Neural crest cell (in vitro differentiated cells): ENCODE results near the gene STKLD1. TPM values are rescaled to one million over a fixed set of nuclear protein-coding genes. Genes with fewer than 3 reads are reported as not detected.

Experiments used
- DNase-seq: peaks from one replicate; pipeline ENCODE4 v3.0.0; 2021; ENCODE audit warnings: low read depth, mixed read lengths, low spot score
- H3K27ac Mint-ChIP-seq: one replicate; pipeline ENCODE4 v1.8.0; 2021; ENCODE audit warnings: mild to moderate bottlenecking, mixed read lengths; ENCODE audit not compliant: unreplicated experiment
- H3K27me3 Mint-ChIP-seq: 2 replicates; pipeline ENCODE4 v1.8.0; 2021; ENCODE audit warnings: low read depth, mild to moderate bottlenecking, mixed read lengths
- H3K36me3 Mint-ChIP-seq: 2 replicates; pipeline ENCODE4 v1.8.0; 2021; ENCODE audit warnings: low read depth, mild to moderate bottlenecking, mixed read lengths
- H3K4me1 Mint-ChIP-seq: 2 replicates; pipeline ENCODE4 v1.8.0; 2021; ENCODE audit warnings: mixed read lengths
- H3K4me3 Mint-ChIP-seq: one replicate; pipeline ENCODE4 v1.8.0; 2021; ENCODE audit warnings: mild to moderate bottlenecking, mixed read lengths
- H3K9me3 Mint-ChIP-seq: 2 replicates; pipeline ENCODE4 v1.8.0; 2021; ENCODE audit warnings: mixed read lengths
- total RNA-seq: library from RNA; stranded (reverse); gene quantifications from 2 replicates; pipeline ENCODE4 v1.2.1, GENCODE V29; 2021
- TF ChIP-seq, protein P1 (sequence below): fragments of 200-600 bp; sonication (generic); conservative IDR thresholded peaks from 2 replicates; pipeline ENCODE4 v1.5.0; 2021; ENCODE audit warnings: antibody characterized with exemption, mild to moderate bottlenecking

STKLD1 gene
- total RNA-seq, 1 donor from 2014 or later = 2.9 TPM

GRCh38 chr9:133441571-133441970, 65.4 kb downstream of the STKLD1 start:
- TF ChIP-seq, protein P1, sequence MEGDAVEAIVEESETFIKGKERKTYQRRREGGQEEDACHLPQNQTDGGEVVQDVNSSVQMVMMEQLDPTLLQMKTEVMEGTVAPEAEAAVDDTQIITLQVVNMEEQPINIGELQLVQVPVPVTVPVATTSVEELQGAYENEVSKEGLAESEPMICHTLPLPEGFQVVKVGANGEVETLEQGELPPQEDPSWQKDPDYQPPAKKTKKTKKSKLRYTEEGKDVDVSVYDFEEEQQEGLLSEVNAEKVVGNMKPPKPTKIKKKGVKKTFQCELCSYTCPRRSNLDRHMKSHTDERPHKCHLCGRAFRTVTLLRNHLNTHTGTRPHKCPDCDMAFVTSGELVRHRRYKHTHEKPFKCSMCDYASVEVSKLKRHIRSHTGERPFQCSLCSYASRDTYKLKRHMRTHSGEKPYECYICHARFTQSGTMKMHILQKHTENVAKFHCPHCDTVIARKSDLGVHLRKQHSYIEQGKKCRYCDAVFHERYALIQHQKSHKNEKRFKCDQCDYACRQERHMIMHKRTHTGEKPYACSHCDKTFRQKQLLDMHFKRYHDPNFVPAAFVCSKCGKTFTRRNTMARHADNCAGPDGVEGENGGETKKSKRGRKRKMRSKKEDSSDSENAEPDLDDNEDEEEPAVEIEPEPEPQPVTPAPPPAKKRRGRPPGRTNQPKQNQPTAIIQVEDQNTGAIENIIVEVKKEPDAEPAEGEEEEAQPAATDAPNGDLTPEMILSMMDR = no peak
- H3K27ac Mint-ChIP-seq = peak overlapping the region; percentile 62
- H3K4me1 Mint-ChIP-seq = no peaks in the 10 kb centered on the region
- no peak overlapping the region for H3K4me3 Mint-ChIP-seq
- H3K36me3 Mint-ChIP-seq = no peaks in the 10 kb centered on the region
- no peaks in the 10 kb centered on the region for H3K9me3 Mint-ChIP-seq
- H3K27me3 Mint-ChIP-seq = peaks cover 3% of the 10 kb centered on the region
- DNase-seq = no peak

GRCh38 chr9:133443248-133443647, 67.1 kb downstream of the STKLD1 start:
- no peak for DNase-seq
- H3K27me3 Mint-ChIP-seq = peaks cover 3% of the 10 kb centered on the region
- H3K4me1 Mint-ChIP-seq = no peaks in the 10 kb centered on the region
- TF ChIP-seq, protein P1 = no peak
- H3K27ac Mint-ChIP-seq = no peak overlapping the region
- no peaks in the 10 kb centered on the region for H3K36me3 Mint-ChIP-seq
- H3K9me3 Mint-ChIP-seq = no peaks in the 10 kb centered on the region
- no peak overlapping the region for H3K4me3 Mint-ChIP-seq

- Mint-ChIP-seq H3K36me3 (no peaks in the 10 kb centered on the region), H3K27me3 (peaks cover 3% of the 10 kb centered on the region), H3K4me1 (no peaks in the 10 kb centered on the region), H3K4me3 (no peak overlapping the region), H3K27ac (no peak overlapping the region), H3K9me3 (no peaks in the 10 kb centered on the region)
- TF ChIP-seq, protein P1 = no peak
- DNase-seq = no peak
Measured at GRCh38 chr9:133443982-133444381, 67.8 kb downstream of the STKLD1 start.

DNA sequence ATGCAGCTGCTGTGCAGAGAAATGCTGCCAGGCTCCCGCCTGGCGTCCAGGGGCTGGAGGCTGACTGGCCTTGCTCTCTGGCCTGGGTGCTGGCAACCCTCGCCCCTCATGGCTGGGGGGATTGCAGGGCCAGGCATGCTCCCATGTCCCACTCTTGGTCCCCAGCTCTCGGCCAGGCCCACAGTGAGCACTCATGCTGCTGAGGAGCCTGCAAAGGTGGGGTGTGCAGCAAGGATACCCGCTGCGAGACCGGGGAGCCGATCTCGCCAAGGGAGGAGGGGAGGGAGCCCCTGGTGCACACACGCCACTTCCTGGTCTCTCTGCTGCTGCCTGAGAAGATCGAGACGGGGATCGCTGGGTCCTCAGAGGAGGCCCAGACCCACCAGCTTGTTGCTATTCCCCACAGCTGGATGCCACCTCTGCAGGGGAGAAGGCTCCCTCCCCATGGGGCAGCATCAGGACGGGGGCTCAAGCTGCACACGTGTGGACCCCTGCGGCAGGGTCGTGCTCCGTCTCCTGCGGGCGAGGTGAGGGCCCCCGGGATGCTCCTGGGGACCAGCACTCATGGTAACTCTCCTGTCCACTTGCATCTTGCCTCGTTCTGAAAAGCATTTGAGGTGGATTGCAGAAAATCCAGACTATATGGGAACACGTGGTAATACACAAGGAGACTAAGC, 69.3 kb downstream of the STKLD1 start:
- no peak for DNase-seq
- TF ChIP-seq, protein P1 = no peak
- Mint-ChIP-seq H3K36me3 (no peaks in the 10 kb centered on the region), H3K27me3 (peaks cover 3% of the 10 kb centered on the region), H3K4me1 (no peaks in the 10 kb centered on the region), H3K9me3 (no peaks in the 10 kb centered on the region), H3K27ac (no peak overlapping the region), H3K4me3 (no peak overlapping the region)

DNA sequence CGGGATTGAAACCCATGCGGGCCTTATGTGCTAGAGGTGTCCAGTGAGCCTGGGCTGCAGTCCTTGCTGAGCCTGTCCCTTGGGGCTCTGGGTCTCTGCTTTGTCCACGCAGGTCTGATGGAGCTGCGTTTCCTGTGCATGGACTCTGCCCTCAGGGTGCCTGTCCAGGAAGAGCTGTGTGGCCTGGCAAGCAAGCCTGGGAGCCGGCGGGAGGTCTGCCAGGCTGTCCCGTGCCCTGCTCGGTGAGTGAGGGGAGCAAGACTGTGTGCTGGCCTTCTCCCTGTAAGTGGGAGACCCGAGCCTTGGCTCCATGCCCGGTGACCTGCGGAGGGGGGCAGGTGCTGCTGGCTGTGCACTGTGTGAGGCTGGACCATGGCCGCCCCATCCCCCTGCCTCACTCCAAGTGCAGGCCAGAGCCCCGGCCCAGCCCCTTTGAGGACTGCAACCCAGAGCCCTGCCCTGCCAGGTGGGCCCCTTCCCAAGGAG, 72.4 kb downstream of the STKLD1 start:
- no peak overlapping the region for H3K27ac Mint-ChIP-seq
- H3K4me1 Mint-ChIP-seq = no peaks in the 10 kb centered on the region
- H3K27me3 Mint-ChIP-seq = peaks cover 3% of the 10 kb centered on the region
- H3K9me3 Mint-ChIP-seq = no peaks in the 10 kb centered on the region
- H3K36me3 Mint-ChIP-seq = no peaks in the 10 kb centered on the region
- DNase-seq = no peak
- no peak overlapping the region for H3K4me3 Mint-ChIP-seq
- TF ChIP-seq, protein P1 = no peak
